ENCODE data around the gene TCAF1. TPM values are rescaled to one million over a fixed set of nuclear protein-coding genes. Genes with fewer than 3 reads are reported as not detected.
"Not testable (repeated sequence)": the region's sequence is repeated elsewhere in the genome, so short reads cannot be mapped to it uniquely, and the experiment has no call there.

Gene TCAF1
- total RNA-seq, 1 donor from 2014 or later, result 160 TPM

DNA sequence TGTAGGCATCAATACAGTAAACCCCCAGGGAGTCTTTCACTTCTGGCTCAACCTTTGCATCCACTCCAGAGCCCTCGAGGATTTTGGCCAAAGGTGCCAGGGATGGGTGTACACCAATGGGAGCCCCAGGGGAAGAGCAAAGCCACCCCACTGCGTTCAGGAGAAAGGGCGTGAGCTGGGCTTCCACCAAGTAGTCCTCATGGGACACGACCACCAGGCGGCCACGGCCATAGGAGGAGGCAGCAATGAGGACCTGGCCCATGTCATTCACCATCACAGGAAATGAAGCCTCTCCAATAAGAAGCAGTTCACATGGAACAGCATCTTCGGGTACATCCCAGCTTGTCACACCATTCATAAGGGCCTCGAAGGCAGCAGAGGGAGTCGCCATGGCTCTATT lies 25.8 kb downstream of the TCAF1 start:
- DNase-seq (ENCODE audit: low spot score in 2 of 2) (no peak), FAIRE-seq (no peak)

DNA sequence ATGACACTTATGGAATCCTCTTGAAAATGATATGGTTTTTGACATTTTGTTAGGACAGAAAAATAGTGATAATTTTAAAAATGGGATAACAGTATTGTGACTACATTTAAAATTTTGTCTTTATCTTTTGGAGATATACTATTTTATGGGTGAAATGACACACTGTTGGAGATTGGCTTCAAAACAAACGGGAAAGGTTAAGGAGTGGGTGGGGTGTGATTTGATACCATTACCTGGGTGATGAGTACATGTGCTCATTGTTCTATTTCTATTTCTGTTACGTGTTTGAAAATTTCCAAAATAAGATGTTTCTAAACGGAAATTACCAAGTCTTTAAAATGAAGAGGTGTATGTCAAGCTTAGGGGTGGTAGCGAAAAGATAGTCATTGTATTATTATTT lies 28.7 kb downstream of the TCAF1 start:
- FAIRE-seq, result peak; percentile 63
- DNase-seq (ENCODE audit: low spot score in 2 of 2), result not testable (repeated sequence)

DNA sequence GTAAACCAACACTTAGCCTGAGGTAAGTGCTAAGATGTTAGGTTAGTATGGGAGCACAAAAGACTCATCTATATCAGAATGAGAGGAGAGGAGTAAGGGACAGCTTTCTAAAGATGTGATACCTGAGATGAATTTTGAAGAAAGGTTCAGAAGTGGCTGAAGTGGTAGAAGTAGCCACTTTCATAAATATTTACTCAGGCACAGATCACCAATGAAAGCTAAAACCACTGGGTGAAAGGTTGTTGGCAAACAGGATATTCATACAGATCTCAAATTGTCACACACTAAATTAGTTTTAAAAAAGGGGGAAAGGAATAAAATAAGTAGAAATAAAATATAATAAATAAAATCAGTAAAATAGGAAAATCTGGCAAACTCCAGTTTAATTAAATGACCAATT lies 30.4 kb downstream of the TCAF1 start:
- DNase-seq (ENCODE audit: low spot score in 2 of 2), result not testable (repeated sequence)

GRCh38 chr7:143857994-143858393 lies 44.0 kb downstream of the TCAF1 start:
- FAIRE-seq; DNase-seq (ENCODE audit: low spot score in 2 of 2): not testable (repeated sequence)

More for the DNA sequence above, 30.4 kb downstream of the TCAF1 start:
- FAIRE-seq, result not testable (repeated sequence)

DNA sequence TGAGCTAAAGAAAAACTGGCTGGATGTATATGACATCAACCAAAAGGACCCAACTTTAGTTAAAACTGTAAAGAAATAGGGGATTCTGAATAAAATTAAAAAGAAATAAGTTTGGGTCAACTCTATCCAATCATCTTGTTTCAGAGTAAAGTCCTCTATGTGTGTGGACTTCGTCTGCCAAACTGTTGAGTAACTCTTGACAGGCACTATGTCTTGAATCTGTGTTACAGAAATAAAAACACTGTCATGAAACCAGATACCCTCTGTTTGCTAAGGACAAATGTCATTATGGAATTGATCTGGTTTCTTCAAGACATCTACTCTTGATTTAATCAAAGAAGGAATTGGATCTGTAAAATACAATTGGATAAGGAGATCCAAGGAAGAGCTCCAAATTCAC lies 46.5 kb downstream of the TCAF1 start:
- not testable (repeated sequence) for FAIRE-seq; DNase-seq (ENCODE audit: low spot score in 2 of 2)

DNA sequence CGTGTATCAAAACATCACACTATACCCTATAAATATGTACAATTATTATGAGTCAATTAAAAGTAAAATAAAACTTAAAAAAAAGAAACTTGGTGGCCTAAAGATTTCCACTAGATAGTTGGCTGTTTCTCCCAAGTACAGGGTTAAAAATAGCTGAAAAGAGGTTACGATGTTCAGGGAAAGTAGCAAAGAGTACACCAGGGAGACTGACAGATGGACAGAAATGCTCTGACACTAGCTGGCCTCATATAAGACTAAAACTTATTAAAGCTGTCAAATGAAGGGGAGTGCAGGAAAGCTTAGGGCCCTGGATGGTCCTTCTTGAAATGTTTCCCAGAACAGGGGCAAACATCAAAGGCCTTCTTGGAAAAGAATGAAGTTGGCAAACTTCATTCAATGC lies 51.3 kb downstream of the TCAF1 start:
- FAIRE-seq, result no peak
- DNase-seq (ENCODE audit: low spot score in 2 of 2), result no peak

DNA sequence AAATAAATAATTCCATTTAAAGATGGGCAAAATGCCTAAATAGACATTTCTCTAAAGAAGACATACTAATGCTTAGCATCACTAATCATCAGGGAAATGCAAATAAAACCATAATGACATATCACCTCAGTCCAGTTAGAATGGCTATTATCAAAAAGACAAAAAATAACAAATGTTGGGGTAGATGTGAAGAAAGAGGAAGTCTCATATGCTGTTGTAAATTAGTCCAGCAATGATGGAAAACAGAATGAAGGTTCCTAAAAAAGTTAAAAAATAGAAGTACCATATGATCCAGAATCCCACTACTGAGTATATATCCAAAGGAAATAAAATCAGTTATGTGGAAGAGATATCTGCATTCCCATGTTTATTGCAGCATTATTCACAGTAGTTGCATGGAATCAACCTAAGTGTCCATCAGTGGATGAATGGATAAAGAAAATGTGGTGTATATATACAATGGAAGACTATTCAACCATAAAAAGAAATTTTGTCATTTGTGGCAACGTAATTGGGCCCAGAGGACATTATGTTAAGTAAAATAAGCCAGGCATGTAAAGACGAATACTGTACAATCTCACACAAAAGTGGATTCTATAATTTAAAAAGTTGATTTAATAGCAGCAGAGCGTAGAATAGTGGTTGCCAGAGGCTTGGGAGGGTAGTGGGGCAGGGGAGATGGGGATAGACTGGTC lies 52.0 kb downstream of the TCAF1 start:
- DNase-seq (ENCODE audit: low spot score in 2 of 2) (no peak), FAIRE-seq (no peak)

GRCh38 chr7:143848192-143848591 lies 53.8 kb downstream of the TCAF1 start:
- FAIRE-seq, result no peak
- no peak for DNase-seq (ENCODE audit: low spot score in 2 of 2)

GRCh38 chr7:143846692-143847091 lies 55.3 kb downstream of the TCAF1 start:
- no peak for FAIRE-seq
- no peak for DNase-seq (ENCODE audit: low spot score in 2 of 2)

- FAIRE-seq; DNase-seq (ENCODE audit: low spot score in 2 of 2): not testable (repeated sequence)
Measured at GRCh38 chr7:143841696-143842095, 60.3 kb downstream of the TCAF1 start.

DNA sequence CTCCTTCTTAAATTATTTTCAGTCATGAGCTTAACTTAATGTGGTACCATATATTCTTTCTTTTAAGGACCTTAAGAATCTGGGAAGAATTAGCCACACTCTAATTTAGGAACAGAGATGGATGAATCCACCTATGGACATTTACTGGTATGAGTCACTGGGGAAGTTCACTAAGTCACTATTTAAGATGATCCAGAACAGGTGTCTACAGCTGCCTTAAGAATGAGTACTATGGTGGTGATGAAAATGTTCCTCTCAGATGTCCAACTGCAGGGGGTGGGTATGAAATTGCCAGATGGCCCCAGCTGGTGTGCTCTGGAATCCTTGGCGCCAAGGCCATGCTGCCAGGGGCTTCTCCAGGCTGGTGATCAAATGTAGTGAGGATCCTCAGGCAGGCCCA lies 61.9 kb downstream of the TCAF1 start:
- not testable (repeated sequence) for DNase-seq (ENCODE audit: low spot score in 2 of 2); FAIRE-seq

DNA sequence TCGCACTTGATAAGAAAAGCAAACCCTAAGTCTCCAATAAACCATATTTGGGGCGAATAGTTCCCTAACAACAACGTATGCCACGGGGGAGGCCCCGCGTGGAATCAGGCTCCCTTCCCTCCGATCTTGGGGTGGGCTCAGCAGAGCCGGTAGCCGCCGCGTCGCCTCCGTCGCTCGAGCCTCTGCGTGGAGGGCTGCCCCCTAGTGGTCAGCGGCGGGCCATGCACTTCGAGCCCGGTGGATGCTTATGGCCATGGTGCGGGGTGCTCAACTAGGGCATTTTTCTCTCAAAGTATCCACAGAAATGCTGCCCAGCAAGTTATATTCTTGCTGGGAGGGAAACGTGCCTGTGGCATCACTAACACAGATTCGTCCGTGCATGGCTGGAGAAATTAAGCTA lies 64.8 kb downstream of the TCAF1 start:
- DNase-seq (ENCODE audit: low spot score in 2 of 2); FAIRE-seq: not testable (repeated sequence)

DNA sequence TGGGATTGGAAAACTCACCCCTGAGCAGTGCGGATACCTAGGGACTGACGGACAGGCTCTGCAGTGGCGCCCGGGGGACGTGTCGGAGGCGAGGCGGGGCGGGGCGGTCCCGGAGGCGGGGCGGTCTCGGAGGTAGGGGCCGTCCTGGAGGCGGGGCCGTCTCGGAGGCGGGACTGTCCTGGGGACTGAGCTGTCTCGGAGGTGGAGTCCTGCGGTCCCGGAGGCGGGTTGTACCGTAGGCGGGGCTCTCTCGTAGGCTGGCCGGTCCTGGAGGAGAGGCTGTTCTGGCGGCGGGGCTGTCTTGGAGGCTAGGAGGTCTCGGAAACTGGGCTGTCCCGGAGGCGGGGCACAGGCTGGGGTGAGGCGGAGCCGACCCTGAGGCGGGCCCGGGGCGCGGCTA lies 65.4 kb downstream of the TCAF1 start:
- FAIRE-seq; DNase-seq (ENCODE audit: low spot score in 2 of 2): not testable (repeated sequence)

DNA sequence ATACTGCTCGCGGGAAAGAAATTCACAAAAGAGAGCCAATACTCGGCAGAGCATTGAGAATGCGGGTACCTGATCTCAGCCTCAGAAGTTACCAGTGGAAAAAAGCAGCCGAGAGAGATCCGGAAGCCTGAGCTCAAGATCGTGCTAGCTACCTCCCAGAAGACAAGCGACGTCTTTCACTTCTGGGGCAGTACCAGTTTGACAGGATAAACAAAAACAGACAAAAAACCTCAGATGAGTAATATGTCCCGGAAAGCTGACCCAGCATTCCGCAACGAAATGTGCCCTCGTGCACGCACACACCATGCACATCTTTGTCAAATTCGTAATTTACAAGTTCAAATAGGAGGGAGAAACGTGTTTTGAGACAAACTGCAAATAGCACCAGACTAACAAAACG lies 65.9 kb downstream of the TCAF1 start:
- DNase-seq (ENCODE audit: low spot score in 2 of 2), result not testable (repeated sequence)

DNA sequence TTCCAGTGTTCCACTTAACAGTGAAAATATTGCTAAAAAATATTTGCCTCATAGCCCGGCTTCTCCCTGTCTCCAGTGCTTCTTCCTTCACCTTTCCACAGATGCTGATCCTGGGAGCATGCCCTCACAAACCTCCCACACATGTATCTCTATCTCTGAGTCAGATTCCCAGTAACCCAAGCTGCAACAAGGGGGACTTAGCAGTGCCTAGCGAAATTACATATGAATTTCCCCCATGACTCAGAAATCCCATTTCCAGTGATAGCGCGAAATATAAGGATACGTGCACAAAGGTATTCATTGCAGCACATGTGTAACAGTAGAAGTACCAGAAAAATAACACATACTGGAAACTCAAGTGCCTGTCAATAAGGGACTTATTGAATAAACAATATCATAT lies 75.4 kb downstream of the TCAF1 start:
- not testable (repeated sequence) for DNase-seq (ENCODE audit: low spot score in 2 of 2); FAIRE-seq

More for the DNA sequence above, 65.9 kb downstream of the TCAF1 start:
- FAIRE-seq, result not testable (repeated sequence)

- FAIRE-seq; DNase-seq (ENCODE audit: low spot score in 2 of 2): not testable (repeated sequence)
Measured at GRCh38 chr7:143824295-143825135, 77.5 kb downstream of the TCAF1 start.

DNA sequence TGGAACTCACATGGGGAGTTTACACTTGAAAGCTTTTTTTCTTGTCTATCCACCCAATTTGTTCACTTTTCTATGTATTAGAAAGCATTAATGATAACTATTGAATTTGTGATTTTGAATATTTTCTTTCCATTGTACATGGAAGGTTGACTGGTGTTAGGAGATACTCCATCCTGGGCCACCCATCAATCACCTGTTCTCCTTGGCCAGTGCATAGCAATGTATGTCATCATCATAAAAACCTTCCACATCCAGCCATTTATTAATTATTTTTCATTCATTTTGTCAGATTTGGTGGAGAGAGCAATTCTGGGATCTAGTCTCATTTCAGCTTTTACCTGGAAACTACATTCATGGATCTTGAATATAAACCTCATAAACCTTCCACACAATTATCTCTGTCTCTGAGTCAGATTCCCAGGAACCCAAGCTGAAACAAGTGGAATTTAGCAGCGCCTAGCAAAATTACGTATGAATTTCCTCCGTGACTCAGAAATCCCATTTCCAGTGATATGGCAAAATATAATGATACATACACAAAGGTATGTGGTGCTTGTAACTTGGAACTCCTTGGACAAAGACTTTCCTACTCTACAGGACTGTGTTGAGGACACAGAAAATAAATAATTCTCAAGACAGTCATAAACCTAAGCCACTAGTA lies 78.2 kb downstream of the TCAF1 start:
- not testable (repeated sequence) for DNase-seq (ENCODE audit: low spot score in 2 of 2)

GRCh38 chr7:143821392-143822277 lies 80.3 kb downstream of the TCAF1 start:
- not testable (repeated sequence) for DNase-seq (ENCODE audit: low spot score in 2 of 2); FAIRE-seq

More for the DNA sequence above, 78.2 kb downstream of the TCAF1 start:
- FAIRE-seq, result not testable (repeated sequence)

DNA sequence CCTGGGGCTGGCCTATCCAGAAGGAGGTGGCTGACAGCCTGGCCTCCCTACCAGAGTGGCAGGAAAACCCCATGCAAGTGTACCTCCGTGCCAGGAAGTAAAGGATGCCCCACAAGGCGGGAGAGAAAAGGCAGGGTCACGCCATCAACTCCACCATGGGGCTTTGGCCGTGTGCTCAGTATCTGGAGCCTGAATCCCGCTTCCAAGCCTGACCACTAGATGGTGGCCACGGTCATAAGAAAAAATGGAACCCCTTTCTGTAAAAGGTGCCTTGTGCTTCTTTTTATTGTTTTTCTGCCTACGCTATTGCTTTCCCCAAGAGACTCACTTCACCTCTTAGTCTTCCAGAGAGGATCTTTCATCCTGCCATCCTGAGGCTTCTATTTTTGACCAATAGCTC lies 84.1 kb downstream of the TCAF1 start:
- DNase-seq (ENCODE audit: low spot score in 2 of 2); FAIRE-seq: not testable (repeated sequence)
